Body of pancreas (tissue), 4 donors: ENCODE results near the gene CENPO.

ENCODE experiments used
- CTCF ChIP-seq, 7 experiments: fragments of 450-650 bp in 4 of 7; fragments of 200-600 bp in 3 of 7; sonication (generic) in 3 of 7; IDR thresholded peaks; one replicate each; pipeline ENCODE4 v1.5.1; 2016 to 2019; ENCODE audit warnings: antibody characterized with exemption in 7 of 7
- POLR2A ChIP-seq, 3 donors: fragments of 450-650 bp; IDR thresholded peaks; one replicate each; pipeline ENCODE4 v1.6.1; 2016; ENCODE audit warnings: antibody characterized with exemption in 3 of 3, mild to moderate bottlenecking in 2 of 3

- TF ChIP-seq POLR2A (IDR thresholded peaks at IDR 0.05), result no peak
- TF ChIP-seq CTCF (IDR thresholded peaks at IDR 0.05), result no peak
These were observed 50.2 kb downstream of the CENPO start for GRCh38 chr2:24843330-24843860.
